Esophagus (tissue), 2 donors: ENCODE measurements around the gene UQCC3. TPM values are rescaled to one million over a fixed set of nuclear protein-coding genes. Genes with fewer than 3 reads are reported as not detected.
A peak's percentile ranks its signal among the peaks of the same experiment; 100 is the strongest.

Experiments used
- H3K27ac ChIP-seq, 2 donors: one replicate each; pipeline ENCODE4 v1.5.1; 2013; ENCODE audit warnings: low read depth in 2 of 2, mild to moderate bottlenecking in 2 of 2, inconsistent platforms in 1 of 2, low read length in 1 of 2, moderate library complexity in 1 of 2
- H3K27me3 ChIP-seq, 2 donors: one replicate each; pipeline ENCODE4 v1.6.1; 2013; ENCODE audit warnings: low read length in 2 of 2, control low read depth in 1 of 2, mild to moderate bottlenecking in 1 of 2; ENCODE audit not compliant: insufficient read depth in 2 of 2, control insufficient read depth in 1 of 2
- H3K36me3 ChIP-seq, 2 donors: one replicate each; pipeline ENCODE4 v1.6.1; 2013; ENCODE audit warnings: low read length in 1 of 2; ENCODE audit not compliant: control insufficient read depth in 2 of 2, insufficient read depth in 2 of 2
- H3K4me1 ChIP-seq, 2 donors: one replicate each; pipeline ENCODE4 v1.6.1; 2013; ENCODE audit warnings: low read length in 1 of 2; ENCODE audit not compliant: control insufficient read depth in 2 of 2, insufficient read depth in 2 of 2
- H3K4me3 ChIP-seq, 2 donors: one replicate each; pipeline ENCODE4 v1.5.1; 2013; ENCODE audit warnings: low read length in 2 of 2, mild to moderate bottlenecking in 2 of 2, low read depth in 1 of 2, moderate library complexity in 1 of 2
- H3K9me3 ChIP-seq, 2 donors: one replicate each; pipeline ENCODE4 v1.6.1; 2013; ENCODE audit warnings: mild to moderate bottlenecking in 2 of 2, low read depth in 1 of 2, low read length in 1 of 2, moderate library complexity in 1 of 2; ENCODE audit not compliant: control insufficient read depth in 2 of 2, insufficient read depth in 1 of 2
- WGBS, 2 donors: extraction: QIAGEN DNeasy Blood & Tissue Kit; methylation state at CpG; one replicate each; pipeline ENCODE4 v1.1.7; 2013; 5-methylcytosine and 5-hydroxymethylcytosine counted together
- polyA plus RNA-seq, 2 donors: library from polyadenylated mRNA; stranded (reverse); fragments of 200-250 nt; gene quantifications; one replicate each; pipeline ENCODE4 v1.2.3, GENCODE V29; 2013
- donor health status: healthy with polysubstance abuse.
- donor health status: Bipolar disorder and iron deficiency.

The UQCC3 gene
- polyA plus RNA-seq, 2 donors, result 16.5 to 23.2 TPM

- H3K4me1 ChIP-seq, result peaks cover 0 to 5% of the 10 kb centered on the region in 2 donors
- WGBS, 2 donors, result 75 to 77% methylated on average over 6 of the region's 6 CpGs
- H3K27ac ChIP-seq, result no peak overlapping the region
- H3K4me3 ChIP-seq, result no peak overlapping the region
- no peaks in the 10 kb centered on the region for H3K9me3 ChIP-seq
- H3K36me3 ChIP-seq, result peaks cover 3 to 14% of the 10 kb centered on the region in 2 donors
- H3K27me3 ChIP-seq, result no peaks in the 10 kb centered on the region
Measured at GRCh38 chr11:62677156-62677555, 5.7 kb downstream of the UQCC3 start.

GRCh38 chr11:62677714-62678113 lies 6.2 kb downstream of the UQCC3 start:
- H3K36me3 ChIP-seq, result peaks cover 3 to 14% of the 10 kb centered on the region in 2 donors
- peak overlapping the region; percentile 93 to 99 for H3K4me3 ChIP-seq
- H3K27ac ChIP-seq, result peak overlapping the region in 1 of 2 donors; percentile 81
- no peaks in the 10 kb centered on the region for H3K9me3 ChIP-seq
- peaks cover 0 to 3% of the 10 kb centered on the region in 2 donors for H3K4me1 ChIP-seq
- no peaks in the 10 kb centered on the region for H3K27me3 ChIP-seq
- WGBS, 2 donors, result 72 to 76% methylated on average over 15 of the region's 15 CpGs

GRCh38 chr11:62678433-62678769 lies 6.9 kb downstream of the UQCC3 start:
- Histone ChIP-seq H3K4me3 (peak overlapping the region; percentile 93 to 99), H3K4me1 (peaks cover 0 to 2% of the 10 kb centered on the region in 2 donors), H3K36me3 (peaks cover 3 to 14% of the 10 kb centered on the region in 2 donors), H3K9me3 (no peaks in the 10 kb centered on the region), H3K27ac (peak overlapping the region; percentile 81 to 96), H3K27me3 (no peaks in the 10 kb centered on the region)
- WGBS, 2 donors, result 2 to 3% methylated on average over 16 of the region's 16 CpGs

- Histone ChIP-seq H3K4me3 (peak within 1 kb of the TSS; percentile 93 to 99), H3K27me3 (no peaks in the 10 kb centered on the region), H3K4me1 (peaks cover 0 to 2% of the 10 kb centered on the region in 2 donors), H3K36me3 (peaks cover 3 to 14% of the 10 kb centered on the region in 2 donors), H3K27ac (peak within 1 kb of the TSS; percentile 81 to 96), H3K9me3 (no peaks in the 10 kb centered on the region)
- 5% methylated on average over 55 of the region's 55 CpGs for WGBS, 2 donors
Measured at GRCh38 chr11:62678770-62679696, 7.6 kb downstream of the UQCC3 start, which contains the start of gene UBXN1. UBXN1 (minus strand) TSS chr11:62679073; CDS start chr11:62678923, 150 bp downstream.

- no peak overlapping the region for H3K4me3 ChIP-seq
- H3K36me3 ChIP-seq, result peaks cover 3 to 14% of the 10 kb centered on the region in 2 donors
- no peaks in the 10 kb centered on the region for H3K27me3 ChIP-seq
- H3K4me1 ChIP-seq, result peaks cover 0 to 2% of the 10 kb centered on the region in 2 donors
- H3K27ac ChIP-seq, result peak overlapping the region; percentile 22 to 64
- WGBS, 2 donors, result 35 to 49% methylated on average over 4 of the region's 4 CpGs
- H3K9me3 ChIP-seq, result no peaks in the 10 kb centered on the region
Measured at GRCh38 chr11:62680825-62681240, 9.4 kb downstream of the UQCC3 start.

GRCh38 chr11:62682518-62682917 lies 11.0 kb downstream of the UQCC3 start:
- Histone ChIP-seq H3K27me3 (no peaks in the 10 kb centered on the region), H3K4me3 (no peak overlapping the region), H3K36me3 (peaks cover 0 to 4% of the 10 kb centered on the region in 2 donors), H3K4me1 (peaks cover 0 to 2% of the 10 kb centered on the region in 2 donors), H3K9me3 (no peaks in the 10 kb centered on the region), H3K27ac (no peak overlapping the region)
- 80% methylated on average over 7 of the region's 7 CpGs for WGBS, 2 donors

- Histone ChIP-seq H3K4me3 (peak overlapping the region in 1 of 2 donors; percentile 15), H3K36me3 (peaks cover 5 to 24% of the 10 kb centered on the region in 2 donors), H3K27me3 (no peaks in the 10 kb centered on the region), H3K27ac (peak overlapping the region in 1 of 2 donors; percentile 13), H3K4me1 (no peaks in the 10 kb centered on the region), H3K9me3 (no peaks in the 10 kb centered on the region)
- WGBS, 2 donors, result 41 to 51% methylated on average over 74 of the region's 74 CpGs
Measured at GRCh38 chr11:62687508-62688396, 16.3 kb downstream of the UQCC3 start.

GRCh38 chr11:62688491-62688890 lies 17.0 kb downstream of the UQCC3 start:
- H3K27ac ChIP-seq, result peak overlapping the region in 1 of 2 donors; percentile 13
- WGBS, 2 donors, result 41 to 50% methylated on average over 1 of the region's 1 CpG
- peaks cover 5 to 26% of the 10 kb centered on the region in 2 donors for H3K36me3 ChIP-seq
- H3K4me3 ChIP-seq, result no peak overlapping the region
- no peaks in the 10 kb centered on the region for H3K4me1 ChIP-seq
- no peaks in the 10 kb centered on the region for H3K9me3 ChIP-seq
- no peaks in the 10 kb centered on the region for H3K27me3 ChIP-seq

- 27 to 29% methylated on average over 11 of the region's 11 CpGs for WGBS, 2 donors
- Histone ChIP-seq H3K4me3 (no peak within 1 kb of the TSS), H3K36me3 (peaks cover 5 to 26% of the 10 kb centered on the region in 2 donors), H3K27ac (peak within 1 kb of the TSS; percentile 40 to 76), H3K27me3 (no peaks in the 10 kb centered on the region), H3K9me3 (no peaks in the 10 kb centered on the region), H3K4me1 (no peaks in the 10 kb centered on the region)
Measured at GRCh38 chr11:62689421-62690183, 18.1 kb downstream of the UQCC3 start, which contains the start of gene LRRN4CL. LRRN4CL (minus strand) TSS chr11:62689530; CDS start chr11:62688508, 1,022 bp downstream.
